SK-N-SH (cell line): Measurements from ENCODE around the gene ADAMTS16. TPM values are rescaled to one million over a fixed set of nuclear protein-coding genes. Genes with fewer than 3 reads are reported as not detected.

Experiments used
- CTCF ChIA-PET: fragments of 300-600, 350-600 bp; formaldehyde crosslinking; extraction: SDS; loops from one replicate; lab custom pipeline; 2021; lab: Yijun Ruan, JAX
- POLR2A ChIA-PET: fragments of 350-600 bp; sonication (Branson Sonifier 250); formaldehyde crosslinking; extraction: SDS; loops from one replicate; lab custom pipeline; 2020; ENCODE audit warnings: antibody characterized with exemption, inconsistent platforms; lab: Yijun Ruan, JAX
- DNase-seq: peaks from one replicate; pipeline ENCODE4 v3.0.0; 2012
- H2AFZ ChIP-seq: fragments of 200-600 bp; sonication (generic); 2 replicates; pipeline ENCODE4 v1.8.1; 2016; ENCODE audit warnings: antibody characterized with exemption, mild to moderate bottlenecking, low read depth
- H3F3A ChIP-seq: fragments of 200-600 bp; sonication (generic); replicated peaks from 2 replicates; pipeline ENCODE3; 2016; ENCODE audit warnings: antibody characterized with exemption, mild to moderate bottlenecking; ENCODE audit not compliant: insufficient read depth
- H3K27ac ChIP-seq, 2 experiments: fragments of 200-500 bp in 1 of 2; fragments of 200-600 bp in 1 of 2; sonication (Bioruptor generic) in 1 of 2; sonication (generic), shearing (Covaris generic) in 1 of 2; 2 replicates each; pipeline versions ENCODE4 v1.5.1 to v1.6.1; 2014 to 2016; ENCODE audit warnings: low read depth in 2 of 2, inconsistent platforms in 1 of 2, low read length in 1 of 2, mild to moderate bottlenecking in 1 of 2, mixed read lengths in 1 of 2
- H3K27me3 ChIP-seq: fragments of 200-600 bp; sonication (generic), shearing (Covaris generic); 2 replicates; pipeline ENCODE4 v1.6.1; 2016; ENCODE audit warnings: mixed run types; ENCODE audit not compliant: insufficient read depth
- H3K36me3 ChIP-seq, 2 experiments: fragments of 200-500 bp in 1 of 2; fragments of 200-600 bp in 1 of 2; sonication (Bioruptor generic) in 1 of 2; sonication (generic) in 1 of 2; replicated peaks in 1 of 2; 2 replicates each; pipeline versions ENCODE3 to v1.5.1; 2014 to 2016; ENCODE audit warnings: low read length in 1 of 2, mild to moderate bottlenecking in 1 of 2; ENCODE audit not compliant: insufficient read depth in 2 of 2, control insufficient read depth in 1 of 2
- H3K4me1 ChIP-seq, 2 experiments: fragments of 200-500 bp in 1 of 2; fragments of 200-600 bp in 1 of 2; sonication (Bioruptor generic) in 1 of 2; sonication (generic), shearing (Covaris generic) in 1 of 2; 2 replicates each; pipeline versions ENCODE4 v1.5.1 to v1.6.1; 2014 to 2016; ENCODE audit warnings: low read depth in 1 of 2, low read length in 1 of 2, mixed run types in 1 of 2; ENCODE audit not compliant: insufficient read depth in 2 of 2, control insufficient read depth in 1 of 2
- H3K4me2 ChIP-seq: fragments of 200-600 bp; sonication (generic), shearing (Covaris generic); 2 replicates; pipeline ENCODE4 v1.6.1; 2017; ENCODE audit warnings: mixed run types
- H3K4me3 ChIP-seq, 2 experiments: fragments of 200-500 bp in 1 of 2; fragments of 200-600 bp in 1 of 2; sonication (Bioruptor generic) in 1 of 2; sonication (generic), shearing (Covaris generic) in 1 of 2; 2 replicates each; pipeline versions ENCODE4 v1.5.1 to v1.8.1; 2014 to 2016; ENCODE audit warnings: low read depth in 2 of 2, inconsistent platforms in 1 of 2, low read length in 1 of 2, mild to moderate bottlenecking in 1 of 2, mixed read lengths in 1 of 2, moderate library complexity in 1 of 2
- H3K79me2 ChIP-seq: fragments of 200-600 bp; sonication (generic); 2 replicates; pipeline ENCODE4 v1.8.1; 2017; ENCODE audit warnings: mild to moderate bottlenecking; ENCODE audit not compliant: insufficient read depth
- H3K9ac ChIP-seq: fragments of 200-600 bp; sonication (generic); 2 replicates; pipeline ENCODE4 v1.6.1; 2017; ENCODE audit warnings: mixed run types
- H3K9me2 ChIP-seq: fragments of 200-600 bp; sonication (generic); 2 replicates; pipeline ENCODE4 v1.6.1; 2017; ENCODE audit warnings: mixed run types
- H3K9me3 ChIP-seq: fragments of 200-600 bp; sonication (generic); 2 replicates; pipeline ENCODE4 v1.6.1; 2017; ENCODE audit warnings: mixed run types, mild to moderate bottlenecking, moderate library complexity
- H4K20me1 ChIP-seq: fragments of 200-600 bp; sonication (generic); 2 replicates; pipeline ENCODE4 v1.6.1; 2017; ENCODE audit warnings: mild to moderate bottlenecking, mixed run types; ENCODE audit not compliant: insufficient read depth
- CHD2 ChIP-seq: fragments of 150-350 bp; IDR thresholded peaks from 2 replicates; pipeline ENCODE4 v1.6.1; 2018; ENCODE audit warnings: low read length; ENCODE audit not compliant: partially characterized antibody
- ELF1 ChIP-seq: IDR thresholded peaks from 2 replicates; pipeline ENCODE4 v1.4.0; 2012
- EZH2phosphoT487 ChIP-seq: fragments of 200-600 bp; sonication (generic); IDR thresholded peaks from 2 replicates; pipeline ENCODE4 v1.6.1; 2017; ENCODE audit warnings: low read depth, mixed run types, mild to moderate bottlenecking, antibody characterized with exemption, moderate library complexity, borderline replicate concordance
- FOSL2 ChIP-seq: IDR thresholded peaks from 2 replicates; pipeline ENCODE4 v1.4.0; 2012; ENCODE audit warnings: low read depth, mild to moderate bottlenecking, moderate library complexity, borderline replicate concordance
- FOXJ3 ChIP-seq: sonication (generic); formaldehyde crosslinking; IDR thresholded peaks from 2 replicates; pipeline ENCODE4 v1.5.1; 2020; ENCODE audit warnings: mild to moderate bottlenecking, missing genetic modification reagents
- RXRA ChIP-seq: IDR thresholded peaks from 2 replicates; pipeline ENCODE4 v1.4.0; 2012; ENCODE audit warnings: low read depth, mild to moderate bottlenecking, borderline replicate concordance
- TCF12 ChIP-seq: IDR thresholded peaks from 2 replicates; pipeline ENCODE4 v1.4.0; 2012
- YY1 ChIP-seq: IDR thresholded peaks from 2 replicates; pipeline ENCODE4 v1.4.0; 2012; ENCODE audit warnings: low read depth, mild to moderate bottlenecking
- WGBS: methylation state at CpG from one replicate; pipeline ENCODE4 v1.1.6; 2017; ENCODE audit warnings: low lambda C conversion rate; 5-methylcytosine and 5-hydroxymethylcytosine counted together
- polyA plus RNA-seq, 3 experiments: library from polyadenylated mRNA; depleted of rRNA; stranded (reverse); fragments of >200 nt; gene quantifications; 2 replicates each; pipeline ENCODE4 v1.2.3, GENCODE V29; 2012
- TF ChIP-seq, protein P1 (sequence below): IDR thresholded peaks from 2 replicates; pipeline ENCODE4 v1.4.0; 2012; ENCODE audit warnings: low read depth, borderline replicate concordance
- TF ChIP-seq, protein P2 (sequence below): IDR thresholded peaks from 2 replicates; pipeline ENCODE4; 2012
- TF ChIP-seq, protein P3 (sequence below): IDR thresholded peaks from 2 replicates; pipeline ENCODE4 v1.4.0; 2012; ENCODE audit warnings: low read depth, borderline replicate concordance
- TF ChIP-seq, protein P4 (sequence below): fragments of 150-350 bp; IDR thresholded peaks from 2 replicates; pipeline ENCODE4 v1.6.1; 2017; ENCODE audit warnings: antibody characterized with exemption, low read length, low read depth, borderline replicate concordance

The ADAMTS16 gene
- polyA plus RNA-seq, 1 of the 3 experiments (the other 2 are of a cell fraction) = not detected

DNA sequence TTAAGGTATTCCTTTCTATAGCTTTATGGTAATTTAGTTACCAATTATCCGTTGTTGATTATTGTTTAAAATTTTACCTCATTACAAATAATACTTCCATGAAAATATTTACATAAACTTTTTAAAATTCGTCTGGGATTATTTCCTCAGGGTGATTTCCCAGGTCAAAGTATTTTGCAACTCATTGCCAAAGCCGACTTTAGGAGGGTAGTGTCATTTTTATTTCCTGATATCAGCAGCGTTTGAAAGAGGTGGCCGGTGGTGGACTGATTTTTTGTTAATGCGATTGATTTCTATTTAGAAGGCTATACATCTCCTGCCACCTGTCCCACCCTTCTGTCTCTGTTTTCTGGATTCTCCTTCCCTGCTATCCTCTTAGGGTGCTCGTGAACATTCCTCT is 4.3 kb downstream of the ADAMTS16 start:
- WGBS = 54% methylated on average over 7 of the region's 7 CpGs
- Histone ChIP-seq H3K27ac (no peak overlapping the region), H3K4me3 (no peak overlapping the region), H3K27me3 (peaks cover 20% of the 10 kb centered on the region), H3F3A (no peaks in the 10 kb centered on the region), H3K36me3 (no peaks in the 10 kb centered on the region), H3K9me3 (no peaks in the 10 kb centered on the region), H3K9me2 (no peaks in the 10 kb centered on the region), H4K20me1 (no peaks in the 10 kb centered on the region), H2AFZ (no peak overlapping the region)
- ChIA-PET CTCF (interaction anchor here (0.9 to 1.9 kb wide), 3 partner anchors 15 to 275 kb away, joined by 3 to 10 read pairs (median 7); no protein-coding TSS in a partner anchor), POLR2A (no interaction called here)
- DNase-seq = no peak
- TF ChIP-seq CHD2 (no peak), ELF1 (no peak), RXRA (no peak), YY1 (no peak), FOSL2 (no peak), EZH2phosphoT487 (no peak), TCF12 (no peak), FOXJ3 (CRISPR knock-in tag) (no peak)
- TF ChIP-seq, protein P1, sequence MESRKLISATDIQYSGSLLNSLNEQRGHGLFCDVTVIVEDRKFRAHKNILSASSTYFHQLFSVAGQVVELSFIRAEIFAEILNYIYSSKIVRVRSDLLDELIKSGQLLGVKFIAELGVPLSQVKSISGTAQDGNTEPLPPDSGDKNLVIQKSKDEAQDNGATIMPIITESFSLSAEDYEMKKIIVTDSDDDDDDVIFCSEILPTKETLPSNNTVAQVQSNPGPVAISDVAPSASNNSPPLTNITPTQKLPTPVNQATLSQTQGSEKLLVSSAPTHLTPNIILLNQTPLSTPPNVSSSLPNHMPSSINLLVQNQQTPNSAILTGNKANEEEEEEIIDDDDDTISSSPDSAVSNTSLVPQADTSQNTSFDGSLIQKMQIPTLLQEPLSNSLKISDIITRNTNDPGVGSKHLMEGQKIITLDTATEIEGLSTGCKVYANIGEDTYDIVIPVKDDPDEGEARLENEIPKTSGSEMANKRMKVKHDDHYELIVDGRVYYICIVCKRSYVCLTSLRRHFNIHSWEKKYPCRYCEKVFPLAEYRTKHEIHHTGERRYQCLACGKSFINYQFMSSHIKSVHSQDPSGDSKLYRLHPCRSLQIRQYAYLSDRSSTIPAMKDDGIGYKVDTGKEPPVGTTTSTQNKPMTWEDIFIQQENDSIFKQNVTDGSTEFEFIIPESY = no peak
- TF ChIP-seq, protein P2, sequence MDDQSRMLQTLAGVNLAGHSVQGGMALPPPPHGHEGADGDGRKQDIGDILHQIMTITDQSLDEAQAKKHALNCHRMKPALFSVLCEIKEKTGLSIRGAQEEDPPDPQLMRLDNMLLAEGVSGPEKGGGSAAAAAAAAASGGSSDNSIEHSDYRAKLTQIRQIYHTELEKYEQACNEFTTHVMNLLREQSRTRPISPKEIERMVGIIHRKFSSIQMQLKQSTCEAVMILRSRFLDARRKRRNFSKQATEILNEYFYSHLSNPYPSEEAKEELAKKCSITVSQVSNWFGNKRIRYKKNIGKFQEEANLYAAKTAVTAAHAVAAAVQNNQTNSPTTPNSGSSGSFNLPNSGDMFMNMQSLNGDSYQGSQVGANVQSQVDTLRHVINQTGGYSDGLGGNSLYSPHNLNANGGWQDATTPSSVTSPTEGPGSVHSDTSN = no peak
- TF ChIP-seq, protein P3, sequence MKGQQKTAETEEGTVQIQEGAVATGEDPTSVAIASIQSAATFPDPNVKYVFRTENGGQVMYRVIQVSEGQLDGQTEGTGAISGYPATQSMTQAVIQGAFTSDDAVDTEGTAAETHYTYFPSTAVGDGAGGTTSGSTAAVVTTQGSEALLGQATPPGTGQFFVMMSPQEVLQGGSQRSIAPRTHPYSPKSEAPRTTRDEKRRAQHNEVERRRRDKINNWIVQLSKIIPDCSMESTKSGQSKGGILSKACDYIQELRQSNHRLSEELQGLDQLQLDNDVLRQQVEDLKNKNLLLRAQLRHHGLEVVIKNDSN = no peak
- TF ChIP-seq, protein P4, sequence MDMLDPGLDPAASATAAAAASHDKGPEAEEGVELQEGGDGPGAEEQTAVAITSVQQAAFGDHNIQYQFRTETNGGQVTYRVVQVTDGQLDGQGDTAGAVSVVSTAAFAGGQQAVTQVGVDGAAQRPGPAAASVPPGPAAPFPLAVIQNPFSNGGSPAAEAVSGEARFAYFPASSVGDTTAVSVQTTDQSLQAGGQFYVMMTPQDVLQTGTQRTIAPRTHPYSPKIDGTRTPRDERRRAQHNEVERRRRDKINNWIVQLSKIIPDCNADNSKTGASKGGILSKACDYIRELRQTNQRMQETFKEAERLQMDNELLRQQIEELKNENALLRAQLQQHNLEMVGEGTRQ = no peak
- TF ChIP-seq, all 33 proteins: peak for 0
- peaks cover 0 to 3% of the 10 kb centered on the region in 2 experiments; a peak in 1 of 4 replicates for H3K4me1 ChIP-seq
- H3K4me2 ChIP-seq = no peak overlapping the region
- no peaks in the 10 kb centered on the region for H3K79me2 ChIP-seq
- H3K9ac ChIP-seq = no peak overlapping the region
